Measurements from ENCODE around the gene MASP1.

MASP1 gene

GRCh38 chr3:187293516-187294430 lies 2.2 kb upstream of the MASP1 start:
- TF ChIP-seq RAD21 (IDR thresholded peaks at IDR 0.05; ENCODE audit: low read depth) (no peak), EP300 (IDR thresholded peaks at IDR 0.05; ENCODE audit: borderline replicate concordance) (no peak), TCF12 (IDR thresholded peaks at IDR 0.05; ENCODE audit: low read depth) (no peak), YY1 (IDR thresholded peaks at IDR 0.05; ENCODE audit: low read depth) (no peak), NFIC (IDR thresholded peaks at IDR 0.05) (no peak), ZBTB7A (IDR thresholded peaks at IDR 0.05; ENCODE audit: low read depth) (no peak), TAF1 (IDR thresholded peaks at IDR 0.05; ENCODE audit: low read depth) (no peak), FOXM1 (IDR thresholded peaks at IDR 0.05; ENCODE audit: borderline replicate concordance, low read depth) (no peak), CREB1 (IDR thresholded peaks at IDR 0.05; ENCODE audit: low read depth) (no peak), EGR1 (IDR thresholded peaks at IDR 0.05) (no peak), TEAD4 (IDR thresholded peaks at IDR 0.05) (no peak)
- TF ChIP-seq, protein P1, sequence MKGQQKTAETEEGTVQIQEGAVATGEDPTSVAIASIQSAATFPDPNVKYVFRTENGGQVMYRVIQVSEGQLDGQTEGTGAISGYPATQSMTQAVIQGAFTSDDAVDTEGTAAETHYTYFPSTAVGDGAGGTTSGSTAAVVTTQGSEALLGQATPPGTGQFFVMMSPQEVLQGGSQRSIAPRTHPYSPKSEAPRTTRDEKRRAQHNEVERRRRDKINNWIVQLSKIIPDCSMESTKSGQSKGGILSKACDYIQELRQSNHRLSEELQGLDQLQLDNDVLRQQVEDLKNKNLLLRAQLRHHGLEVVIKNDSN (IDR thresholded peaks at IDR 0.05), result no peak
- TF ChIP-seq, protein P2, sequence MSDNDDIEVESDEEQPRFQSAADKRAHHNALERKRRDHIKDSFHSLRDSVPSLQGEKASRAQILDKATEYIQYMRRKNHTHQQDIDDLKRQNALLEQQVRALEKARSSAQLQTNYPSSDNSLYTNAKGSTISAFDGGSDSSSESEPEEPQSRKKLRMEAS (IDR thresholded peaks at IDR 0.05), result no peak
- TF ChIP-seq, protein P3, sequence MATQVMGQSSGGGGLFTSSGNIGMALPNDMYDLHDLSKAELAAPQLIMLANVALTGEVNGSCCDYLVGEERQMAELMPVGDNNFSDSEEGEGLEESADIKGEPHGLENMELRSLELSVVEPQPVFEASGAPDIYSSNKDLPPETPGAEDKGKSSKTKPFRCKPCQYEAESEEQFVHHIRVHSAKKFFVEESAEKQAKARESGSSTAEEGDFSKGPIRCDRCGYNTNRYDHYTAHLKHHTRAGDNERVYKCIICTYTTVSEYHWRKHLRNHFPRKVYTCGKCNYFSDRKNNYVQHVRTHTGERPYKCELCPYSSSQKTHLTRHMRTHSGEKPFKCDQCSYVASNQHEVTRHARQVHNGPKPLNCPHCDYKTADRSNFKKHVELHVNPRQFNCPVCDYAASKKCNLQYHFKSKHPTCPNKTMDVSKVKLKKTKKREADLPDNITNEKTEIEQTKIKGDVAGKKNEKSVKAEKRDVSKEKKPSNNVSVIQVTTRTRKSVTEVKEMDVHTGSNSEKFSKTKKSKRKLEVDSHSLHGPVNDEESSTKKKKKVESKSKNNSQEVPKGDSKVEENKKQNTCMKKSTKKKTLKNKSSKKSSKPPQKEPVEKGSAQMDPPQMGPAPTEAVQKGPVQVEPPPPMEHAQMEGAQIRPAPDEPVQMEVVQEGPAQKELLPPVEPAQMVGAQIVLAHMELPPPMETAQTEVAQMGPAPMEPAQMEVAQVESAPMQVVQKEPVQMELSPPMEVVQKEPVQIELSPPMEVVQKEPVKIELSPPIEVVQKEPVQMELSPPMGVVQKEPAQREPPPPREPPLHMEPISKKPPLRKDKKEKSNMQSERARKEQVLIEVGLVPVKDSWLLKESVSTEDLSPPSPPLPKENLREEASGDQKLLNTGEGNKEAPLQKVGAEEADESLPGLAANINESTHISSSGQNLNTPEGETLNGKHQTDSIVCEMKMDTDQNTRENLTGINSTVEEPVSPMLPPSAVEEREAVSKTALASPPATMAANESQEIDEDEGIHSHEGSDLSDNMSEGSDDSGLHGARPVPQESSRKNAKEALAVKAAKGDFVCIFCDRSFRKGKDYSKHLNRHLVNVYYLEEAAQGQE (IDR thresholded peaks at IDR 0.05; ENCODE audit: low read depth), result no peak

GRCh38 chr3:187292631-187293515 lies 1.3 kb upstream of the MASP1 start:
- TF ChIP-seq EP300 (IDR thresholded peaks at IDR 0.05; ENCODE audit: borderline replicate concordance), result no peak
- TF ChIP-seq, protein P2 (IDR thresholded peaks at IDR 0.05), result no peak
- no peak for TF ChIP-seq EGR1 (IDR thresholded peaks at IDR 0.05)
- TF ChIP-seq, protein P3 (IDR thresholded peaks at IDR 0.05; ENCODE audit: low read depth), result no peak
- no peak for TF ChIP-seq CREB1 (IDR thresholded peaks at IDR 0.05; ENCODE audit: low read depth)
- no peak for TF ChIP-seq TAF1 (IDR thresholded peaks at IDR 0.05; ENCODE audit: low read depth)

GRCh38 chr3:187292181-187292580 lies 644 bp upstream of the MASP1 start:
- TF ChIP-seq FOXM1 (IDR thresholded peaks at IDR 0.05; ENCODE audit: borderline replicate concordance, low read depth) (no peak), TAF1 (IDR thresholded peaks at IDR 0.05; ENCODE audit: low read depth) (no peak)

DNA sequence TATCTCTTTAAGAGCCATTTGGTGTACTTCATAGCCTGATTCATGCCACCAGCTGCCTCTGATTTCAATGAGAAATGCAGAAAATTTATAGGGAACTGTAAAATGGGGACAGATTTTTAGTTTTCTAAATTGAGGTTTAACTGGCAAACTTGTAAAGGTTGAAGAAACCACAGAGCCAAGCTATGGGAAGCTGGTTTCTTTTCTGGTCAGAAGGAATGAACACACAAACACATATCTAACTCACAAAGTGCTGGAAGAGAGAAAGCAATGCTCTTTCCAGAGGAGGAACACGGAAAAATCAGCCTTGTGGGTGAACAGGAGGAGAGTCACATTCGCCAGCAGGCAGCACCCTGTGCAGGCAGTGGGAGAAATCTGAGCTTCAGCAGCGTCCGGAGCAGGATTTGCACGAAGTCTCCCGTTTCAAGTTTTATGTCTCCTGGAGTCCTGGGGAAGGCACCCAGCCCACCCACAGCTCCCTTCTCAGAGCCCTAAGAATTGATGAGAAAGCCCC lies 481 bp downstream of the MASP1 start:
- TF ChIP-seq, protein P3 (IDR thresholded peaks at IDR 0.05; ENCODE audit: low read depth), result no peak
- TF ChIP-seq, protein P2 (IDR thresholded peaks at IDR 0.05), result no peak
